Gastrocnemius medialis (tissue), 4 donors: Measurements from ENCODE around the gene ZNF485. TPM values are rescaled to one million over a fixed set of nuclear protein-coding genes. Genes with fewer than 3 reads are reported as not detected.
"Not testable (repeated sequence)": the region's sequence is repeated elsewhere in the genome, so short reads cannot be mapped to it uniquely, and the experiment has no call there.

Source experiments
- ATAC-seq, 2 donors: fragments of 150-250 bp; one replicate each; pipeline ENCODE4 v1.9.1; 2016
- DNase-seq, 2 donors: peaks; one replicate each; pipeline ENCODE4 v3.0.0-alpha.2; 2019
- H3K27ac ChIP-seq, 4 donors: fragments of 200-600 bp; sonication (generic); 1 replicate in 1 of 4; 2 replicates in 3 of 4; pipeline ENCODE4 v1.5.1; 2016 to 2018; ENCODE audit warnings: mild to moderate bottlenecking in 2 of 4, moderate library complexity in 1 of 4
- H3K27me3 ChIP-seq, 3 donors: fragments of 200-600 bp; sonication (generic) in 2 of 3; 1 replicate in 1 of 3; 2 replicates in 2 of 3; pipeline versions ENCODE4 v1.5.1 to v1.6.0; 2016 to 2019; ENCODE audit warnings: mild to moderate bottlenecking in 1 of 3, moderate library complexity in 1 of 3
- H3K36me3 ChIP-seq, 2 donors: fragments of 200-600 bp; sonication (generic) in 1 of 2; one replicate each; pipeline ENCODE4 v1.5.1; 2017 to 2018
- H3K4me1 ChIP-seq, 2 donors: fragments of 200-600 bp; sonication (generic) in 1 of 2; one replicate each; pipeline ENCODE4 v1.5.1; 2016 to 2017; ENCODE audit warnings: mild to moderate bottlenecking in 2 of 2
- H3K4me3 ChIP-seq, 4 donors: fragments of 200-600 bp; sonication (generic) in 3 of 4; 1 replicate in 1 of 4; 2 replicates in 3 of 4; pipeline ENCODE4 v1.5.1; 2016 to 2019; ENCODE audit warnings: mild to moderate bottlenecking in 2 of 4
- H3K9me3 ChIP-seq, 3 donors: fragments of 200-600 bp; sonication (generic) in 2 of 3; 1 replicate in 1 of 3; 2 replicates in 2 of 3; pipeline ENCODE4 v1.5.1; 2016 to 2019
- POLR2A ChIP-seq, 2 donors: fragments of 450-650 bp; IDR thresholded peaks; one replicate each; pipeline ENCODE4 v1.6.1; 2017; ENCODE audit warnings: antibody characterized with exemption in 2 of 2, mild to moderate bottlenecking in 2 of 2, moderate library complexity in 2 of 2
- in situ Hi-C, 4 donors: fragments of 200-750 bp; cut with MboI; loops; one replicate each; pipeline versions ENCODE4 v1.15.0 to v1.8.0; 2017; ENCODE audit warnings: low sequenced_read_pairs in 4 of 4
- intact Hi-C: fragments of 100-400 bp; cut with DNase I; formaldehyde crosslinking; loops from one replicate; pipeline ENCODE4 v1.15.1; 2023; ENCODE audit warnings: low total_unique reads
- total RNA-seq, 4 donors: library from RNA; depleted of rRNA; stranded (reverse); fragments of >200 nt; gene quantifications; one replicate each; pipeline versions ENCODE4 v1.1.0 to v1.2.3, GENCODE V29; 2016
- TF ChIP-seq, protein P1 (sequence below), 5 experiments: fragments of 450-650 bp in 3 of 5; fragments of 200-600 bp in 2 of 5; sonication (generic) in 2 of 5; IDR thresholded peaks in 4 of 5; conservative IDR thresholded peaks in 1 of 5; 1 replicate in 4 of 5; 2 replicates in 1 of 5; pipeline ENCODE4 v1.5.1; 2016 to 2019; ENCODE audit warnings: antibody characterized with exemption in 5 of 5, mild to moderate bottlenecking in 3 of 5, moderate library complexity in 3 of 5

Gene ZNF485
- total RNA-seq, 4 donors from 2014 or later = 2.6 to 3.7 (median 2.9) TPM

DNA sequence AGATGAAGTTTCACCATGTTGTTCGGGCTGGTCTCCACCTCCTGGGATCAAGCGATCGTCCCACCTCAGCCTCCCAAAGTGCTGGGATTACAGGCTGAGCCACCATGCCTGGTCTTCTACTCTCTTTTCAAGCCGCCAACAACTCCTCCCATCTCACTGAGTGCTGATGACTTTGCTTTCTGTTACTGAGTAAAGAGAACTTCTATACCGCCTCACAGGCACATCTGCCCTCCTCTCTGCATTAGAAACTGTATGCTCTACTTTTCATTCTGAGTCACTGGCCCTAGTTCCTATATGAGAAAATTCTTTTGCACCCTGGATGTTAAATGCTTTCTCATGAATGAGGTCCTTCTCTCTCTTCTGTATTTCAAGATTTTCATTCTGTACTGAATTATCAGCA, 29.7 kb upstream of the ZNF485 start:
- H3K27me3 ChIP-seq = no peaks in the 10 kb centered on the region
- H3K36me3 ChIP-seq = no peaks in the 10 kb centered on the region
- TF ChIP-seq, protein P1, sequence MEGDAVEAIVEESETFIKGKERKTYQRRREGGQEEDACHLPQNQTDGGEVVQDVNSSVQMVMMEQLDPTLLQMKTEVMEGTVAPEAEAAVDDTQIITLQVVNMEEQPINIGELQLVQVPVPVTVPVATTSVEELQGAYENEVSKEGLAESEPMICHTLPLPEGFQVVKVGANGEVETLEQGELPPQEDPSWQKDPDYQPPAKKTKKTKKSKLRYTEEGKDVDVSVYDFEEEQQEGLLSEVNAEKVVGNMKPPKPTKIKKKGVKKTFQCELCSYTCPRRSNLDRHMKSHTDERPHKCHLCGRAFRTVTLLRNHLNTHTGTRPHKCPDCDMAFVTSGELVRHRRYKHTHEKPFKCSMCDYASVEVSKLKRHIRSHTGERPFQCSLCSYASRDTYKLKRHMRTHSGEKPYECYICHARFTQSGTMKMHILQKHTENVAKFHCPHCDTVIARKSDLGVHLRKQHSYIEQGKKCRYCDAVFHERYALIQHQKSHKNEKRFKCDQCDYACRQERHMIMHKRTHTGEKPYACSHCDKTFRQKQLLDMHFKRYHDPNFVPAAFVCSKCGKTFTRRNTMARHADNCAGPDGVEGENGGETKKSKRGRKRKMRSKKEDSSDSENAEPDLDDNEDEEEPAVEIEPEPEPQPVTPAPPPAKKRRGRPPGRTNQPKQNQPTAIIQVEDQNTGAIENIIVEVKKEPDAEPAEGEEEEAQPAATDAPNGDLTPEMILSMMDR (IDR thresholded peaks at IDR 0.05 in 4 of 5, conservative IDR thresholded peaks at IDR 0.05 in 1 of 5) = no peak
- TF ChIP-seq POLR2A (IDR thresholded peaks at IDR 0.05) = no peak
- in situ Hi-C loops (no loop called here), intact Hi-C loops (no loop called here)
- peaks cover 10 to 11% of the 10 kb centered on the region in 2 donors for H3K4me1 ChIP-seq
- no peak overlapping the region for H3K4me3 ChIP-seq
- DNase-seq = no peak
- H3K9me3 ChIP-seq = no peaks in the 10 kb centered on the region
- H3K27ac ChIP-seq = no peak overlapping the region
- no peak for ATAC-seq

DNA sequence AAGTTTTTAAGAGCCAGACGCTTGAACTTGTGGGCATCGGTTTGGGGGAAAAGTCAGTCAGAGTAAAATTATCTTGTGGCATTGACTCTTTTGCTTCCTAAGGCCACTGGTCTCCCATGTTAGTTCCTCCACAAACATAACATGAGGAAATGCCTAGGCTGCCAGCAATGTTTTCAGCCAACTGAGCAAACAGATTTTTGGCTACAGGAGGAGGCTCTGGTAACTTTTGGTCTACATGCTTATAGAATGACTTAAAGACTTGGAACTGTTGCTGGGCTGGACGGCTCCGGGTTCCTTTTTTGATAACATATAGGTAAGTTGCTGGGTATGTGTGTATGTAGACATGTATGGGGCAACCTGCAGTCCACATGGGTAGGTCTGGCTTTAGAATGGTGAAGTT, 22.2 kb upstream of the ZNF485 start:
- H3K27ac ChIP-seq = no peak overlapping the region
- DNase-seq (no peak), ATAC-seq (no peak)
- no peak for TF ChIP-seq POLR2A (IDR thresholded peaks at IDR 0.05)
- TF ChIP-seq, protein P1 (IDR thresholded peaks at IDR 0.05 in 4 of 5, conservative IDR thresholded peaks at IDR 0.05 in 1 of 5) = no peak
- intact Hi-C loops = no loop called here
- H3K27me3 ChIP-seq = no peaks in the 10 kb centered on the region
- no peaks in the 10 kb centered on the region for H3K36me3 ChIP-seq
- no peaks in the 10 kb centered on the region for H3K4me1 ChIP-seq
- no peaks in the 10 kb centered on the region for H3K9me3 ChIP-seq
- in situ Hi-C loops = no loop called here
- H3K4me3 ChIP-seq = no peak overlapping the region

DNA sequence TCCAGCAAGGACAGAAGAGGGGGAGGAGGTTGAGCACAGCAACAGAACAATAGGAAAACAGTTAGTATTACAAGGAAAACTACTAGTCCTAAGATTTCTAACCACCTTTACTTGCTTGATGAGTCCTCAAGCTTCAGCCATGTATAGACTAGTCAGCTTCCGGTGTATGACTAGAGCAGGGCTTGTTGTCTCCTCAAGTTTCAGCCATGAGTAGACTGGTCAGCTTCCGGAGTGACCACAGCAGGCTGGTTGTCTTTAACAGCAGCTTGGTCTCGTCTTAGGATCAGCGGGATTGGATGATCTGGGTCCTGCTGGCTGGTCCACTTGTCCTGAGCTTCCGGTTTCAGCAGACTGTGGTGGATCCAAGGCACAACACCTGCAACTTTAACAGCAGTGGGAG, 21.2 kb upstream of the ZNF485 start:
- no peak for ATAC-seq
- in situ Hi-C loops (no loop called here), intact Hi-C loops (no loop called here)
- Histone ChIP-seq H3K4me3 (no peak overlapping the region), H3K36me3 (no peaks in the 10 kb centered on the region), H3K27ac (no peak overlapping the region), H3K27me3 (no peaks in the 10 kb centered on the region), H3K9me3 (no peaks in the 10 kb centered on the region), H3K4me1 (no peaks in the 10 kb centered on the region)
- TF ChIP-seq POLR2A (IDR thresholded peaks at IDR 0.05) = no peak
- TF ChIP-seq, protein P1 (IDR thresholded peaks at IDR 0.05 in 4 of 5, conservative IDR thresholded peaks at IDR 0.05 in 1 of 5) = no peak
- no peak for DNase-seq

DNA sequence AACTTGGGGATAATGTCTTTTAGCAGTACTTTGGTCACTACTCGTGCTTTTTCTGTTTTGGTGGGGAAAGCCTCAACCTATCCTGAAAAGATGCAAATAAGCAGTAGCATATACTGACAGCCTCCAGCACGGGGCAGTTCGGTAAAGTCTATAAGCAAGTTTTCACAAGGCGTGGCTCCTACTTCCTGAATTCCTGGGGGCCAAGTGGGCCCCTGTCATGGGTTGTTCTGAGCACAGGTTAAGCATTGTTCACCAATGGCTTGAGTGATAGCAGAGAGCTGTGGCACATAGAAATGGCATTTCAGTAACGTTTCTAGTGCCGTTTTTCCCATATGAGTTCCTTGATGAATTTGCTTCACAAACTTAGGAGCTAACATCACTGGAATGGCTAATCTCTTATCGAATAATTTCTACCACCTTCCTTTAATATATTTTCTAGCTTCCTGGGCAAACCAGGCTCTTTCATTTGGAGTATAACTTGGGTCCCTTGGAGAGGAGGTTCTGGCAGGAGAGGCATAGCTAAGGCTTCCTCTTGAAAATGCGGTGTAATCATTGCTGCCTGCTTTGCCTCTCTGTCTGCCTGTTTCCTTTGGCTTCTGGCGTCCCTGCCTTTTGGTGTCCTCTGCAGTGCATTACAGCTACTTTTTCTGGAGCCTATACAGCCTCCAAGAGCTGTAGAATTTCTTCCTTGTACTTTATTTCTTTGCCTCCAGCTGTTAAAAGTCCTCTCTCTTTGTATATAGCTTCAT, 20.1 kb upstream of the ZNF485 start:
- in situ Hi-C loops = no loop called here
- intact Hi-C loops = no loop called here

DNA sequence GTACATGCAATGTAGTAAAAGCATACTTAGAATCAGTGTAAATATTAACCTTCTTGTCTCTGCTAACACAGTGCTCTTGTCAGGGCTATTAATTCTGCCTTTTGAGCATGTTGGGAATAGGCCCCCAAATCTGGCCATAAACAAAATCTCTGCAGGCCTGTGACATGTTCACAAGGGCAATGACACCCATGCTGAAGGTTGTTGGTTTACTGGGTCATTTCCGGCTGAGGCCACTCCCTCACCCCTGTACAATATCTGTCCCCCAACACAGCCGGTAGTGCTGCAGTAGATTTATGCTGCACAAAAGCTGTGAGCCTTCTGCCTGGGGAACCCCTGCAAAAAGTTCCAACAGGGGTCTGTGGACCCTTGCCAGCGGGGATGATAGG, 19.5 kb upstream of the ZNF485 start:
- not testable (repeated sequence) for H3K36me3 ChIP-seq

More for the DNA sequence above, 20.1 kb upstream of the ZNF485 start:
- ATAC-seq (no peak), DNase-seq (no peak)
- no peaks in the 10 kb centered on the region for H3K9me3 ChIP-seq
- no peak overlapping the region for H3K4me3 ChIP-seq
- no peaks in the 10 kb centered on the region for H3K36me3 ChIP-seq
- H3K4me1 ChIP-seq = no peaks in the 10 kb centered on the region
- no peak overlapping the region for H3K27ac ChIP-seq
- H3K27me3 ChIP-seq = no peaks in the 10 kb centered on the region
- TF ChIP-seq, protein P1 (IDR thresholded peaks at IDR 0.05 in 4 of 5, conservative IDR thresholded peaks at IDR 0.05 in 1 of 5) = no peak
- no peak for TF ChIP-seq POLR2A (IDR thresholded peaks at IDR 0.05)

More for the DNA sequence above, 19.5 kb upstream of the ZNF485 start:
- H3K9me3 ChIP-seq, H3K27me3 ChIP-seq, H3K4me3 ChIP-seq, H3K27ac ChIP-seq, ATAC-seq, H3K4me1 ChIP-seq, DNase-seq, in situ Hi-C loops, intact Hi-C loops: not testable (repeated sequence)
